GM12873 (cell line): ENCODE measurements around the gene ZNF689.

Experiments
- TF ChIP-seq, protein P1 (sequence below): IDR thresholded peaks from 2 replicates; pipeline ENCODE4 v1.5.1; 2012; ENCODE audit warnings: low read depth, mild to moderate bottlenecking, moderate library complexity, low read length, control low read depth; ENCODE audit not compliant: insufficient read depth; ENCODE audit errors: missing control alignments

ZNF689 gene

DNA sequence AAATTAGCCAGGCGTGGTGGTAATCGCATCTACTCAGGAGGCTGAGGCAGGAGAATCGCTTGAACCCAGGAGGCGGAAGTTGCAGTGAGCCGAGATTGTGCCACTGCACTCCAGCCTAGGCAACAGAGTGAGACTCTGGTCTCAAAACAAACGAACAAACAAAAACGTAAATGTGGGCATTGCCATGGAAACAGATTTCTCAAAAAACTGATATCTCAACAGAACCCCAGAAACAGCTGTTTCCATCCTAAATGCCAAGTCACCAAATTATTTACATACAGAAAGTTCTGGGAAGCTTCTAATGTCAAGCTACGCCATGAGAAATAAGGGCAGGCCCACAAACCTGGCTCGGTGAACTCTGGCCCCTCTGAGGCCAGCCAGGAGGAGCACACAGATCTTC is 16.0 kb upstream of the ZNF689 start:
- TF ChIP-seq, protein P1, sequence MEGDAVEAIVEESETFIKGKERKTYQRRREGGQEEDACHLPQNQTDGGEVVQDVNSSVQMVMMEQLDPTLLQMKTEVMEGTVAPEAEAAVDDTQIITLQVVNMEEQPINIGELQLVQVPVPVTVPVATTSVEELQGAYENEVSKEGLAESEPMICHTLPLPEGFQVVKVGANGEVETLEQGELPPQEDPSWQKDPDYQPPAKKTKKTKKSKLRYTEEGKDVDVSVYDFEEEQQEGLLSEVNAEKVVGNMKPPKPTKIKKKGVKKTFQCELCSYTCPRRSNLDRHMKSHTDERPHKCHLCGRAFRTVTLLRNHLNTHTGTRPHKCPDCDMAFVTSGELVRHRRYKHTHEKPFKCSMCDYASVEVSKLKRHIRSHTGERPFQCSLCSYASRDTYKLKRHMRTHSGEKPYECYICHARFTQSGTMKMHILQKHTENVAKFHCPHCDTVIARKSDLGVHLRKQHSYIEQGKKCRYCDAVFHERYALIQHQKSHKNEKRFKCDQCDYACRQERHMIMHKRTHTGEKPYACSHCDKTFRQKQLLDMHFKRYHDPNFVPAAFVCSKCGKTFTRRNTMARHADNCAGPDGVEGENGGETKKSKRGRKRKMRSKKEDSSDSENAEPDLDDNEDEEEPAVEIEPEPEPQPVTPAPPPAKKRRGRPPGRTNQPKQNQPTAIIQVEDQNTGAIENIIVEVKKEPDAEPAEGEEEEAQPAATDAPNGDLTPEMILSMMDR = no peak

DNA sequence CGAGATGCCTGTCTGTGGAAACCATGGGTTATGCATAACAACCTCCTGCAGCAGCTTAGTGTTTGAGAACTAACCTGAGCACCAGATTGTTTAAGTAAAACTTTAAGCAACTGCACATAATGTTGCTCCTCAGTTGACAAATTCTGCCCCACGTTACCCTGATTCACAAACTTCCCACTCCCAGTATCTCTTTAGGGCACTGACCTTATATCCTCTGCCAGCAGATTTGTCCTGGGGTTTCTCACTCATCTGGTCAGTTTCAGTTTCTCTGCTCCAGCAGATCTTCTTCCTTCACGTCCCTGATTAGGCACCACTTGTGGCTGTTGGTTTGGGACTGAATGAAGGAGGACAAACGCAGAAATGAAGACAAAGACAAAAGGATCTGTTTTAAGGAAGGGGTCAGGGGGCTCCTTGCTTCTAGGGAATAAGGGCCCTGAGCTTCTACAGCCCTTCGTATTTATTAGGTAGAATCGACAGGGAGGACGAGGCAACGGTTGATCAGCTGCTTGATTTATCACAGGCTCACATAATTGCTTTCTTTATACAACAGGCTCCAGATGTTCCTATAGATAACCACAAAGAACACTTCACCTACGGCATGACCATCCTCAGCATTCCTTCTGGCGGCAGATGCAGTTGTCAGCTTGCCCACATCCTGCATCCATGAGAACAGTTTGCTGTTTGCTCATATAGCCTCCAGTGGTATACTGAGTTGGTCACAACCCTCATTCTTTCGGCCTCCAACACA is 13.5 kb upstream of the ZNF689 start:
- TF ChIP-seq, protein P1 = no peak

DNA sequence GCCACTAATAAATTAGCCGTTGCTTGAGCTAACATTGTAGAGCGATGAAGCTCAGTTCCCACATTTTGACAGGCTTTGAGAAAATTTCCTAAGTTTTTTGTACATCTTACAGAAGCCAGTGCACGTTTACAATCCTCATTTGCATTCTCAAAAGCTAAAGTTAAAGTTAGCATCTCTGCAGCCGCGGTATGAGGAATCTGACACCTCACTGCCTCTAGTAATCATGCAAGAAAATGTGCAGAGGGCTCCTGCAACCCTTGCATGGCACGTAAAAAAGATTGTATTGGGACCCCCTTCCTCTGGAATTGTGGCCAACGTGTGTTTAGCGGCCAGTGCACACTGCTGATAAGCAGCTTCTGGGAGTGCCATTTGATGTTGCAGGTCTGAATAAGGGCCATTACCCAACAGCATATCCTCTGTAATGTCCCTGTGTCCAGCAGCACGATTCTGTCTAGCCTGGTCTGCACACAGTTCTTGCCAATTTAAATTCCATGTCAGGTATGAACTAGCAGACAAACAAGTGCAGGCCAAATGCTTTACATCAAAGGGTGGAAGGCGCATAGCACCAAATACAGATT is 12.4 kb upstream of the ZNF689 start:
- TF ChIP-seq, protein P1 = no peak

DNA sequence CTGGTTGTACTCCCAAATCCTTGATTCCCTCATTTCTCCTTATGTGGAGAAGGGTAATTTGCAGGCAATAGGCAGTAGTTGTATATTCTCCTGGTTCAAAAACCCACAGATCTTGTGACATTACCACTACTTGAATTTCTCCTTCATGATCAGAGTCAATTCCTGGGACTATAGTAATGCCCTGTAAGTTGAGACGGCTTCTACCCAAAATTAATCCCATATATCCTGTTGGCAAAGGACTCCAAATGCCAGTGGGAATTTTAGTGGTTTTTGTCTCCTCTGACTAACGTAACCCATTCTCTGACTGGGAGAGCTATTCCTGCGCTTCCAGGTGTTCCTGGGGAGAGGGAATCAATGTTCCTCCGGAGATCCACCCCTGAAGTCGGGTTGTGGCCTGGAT is 11.6 kb upstream of the ZNF689 start:
- TF ChIP-seq, protein P1 = no peak

GRCh38 chr16:30620169-30620568 is 10.0 kb upstream of the ZNF689 start:
- TF ChIP-seq, protein P1 = no peak

DNA sequence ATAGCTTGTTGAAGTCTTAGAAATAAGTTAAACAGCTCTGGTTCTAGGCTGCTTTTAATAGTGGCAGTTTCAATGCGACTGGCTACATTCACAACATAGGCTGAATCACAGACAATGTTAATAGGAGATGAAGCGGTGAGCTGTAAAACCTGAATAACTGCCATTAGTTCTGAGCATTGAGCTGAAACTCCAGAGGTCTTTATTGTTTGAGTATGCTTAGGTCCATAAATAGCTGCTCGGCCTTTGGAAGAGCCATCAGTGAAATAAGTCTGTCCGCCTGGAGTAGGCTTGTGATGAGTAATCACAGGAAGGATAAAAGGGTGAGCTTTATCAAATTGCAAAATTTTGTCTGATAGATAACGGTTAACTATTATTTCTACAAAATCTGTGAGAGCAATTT is 9.4 kb upstream of the ZNF689 start:
- TF ChIP-seq, protein P1 = no peak

DNA sequence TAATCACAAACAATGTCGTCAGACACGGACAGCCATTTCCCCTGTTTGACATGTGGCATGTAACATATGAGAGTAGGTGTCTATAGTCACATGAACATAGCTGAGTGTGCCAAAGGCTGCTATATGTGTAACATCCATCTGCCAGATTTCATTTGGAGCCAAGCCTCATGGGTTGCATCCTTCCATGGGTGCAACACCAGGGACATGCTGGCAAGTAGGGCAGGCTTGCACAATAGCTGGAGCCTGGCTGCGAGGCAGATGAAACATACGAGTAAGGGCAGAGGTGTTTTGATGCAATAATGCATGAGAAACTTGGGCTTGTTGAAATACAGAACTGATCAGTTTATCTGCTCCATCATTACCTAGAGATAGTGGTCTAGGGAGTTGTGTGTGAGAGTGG is 9.0 kb upstream of the ZNF689 start:
- TF ChIP-seq, protein P1 = no peak
